G401 (cell line): ENCODE data around the gene MDC1. TPM values are rescaled to one million over a fixed set of nuclear protein-coding genes. Genes with fewer than 3 reads are reported as not detected.

ENCODE experiments used
- DNase-seq: peaks from one replicate; pipeline ENCODE4 v3.0.0-alpha.2; 2015; ENCODE audit warnings: low spot score
- in situ Hi-C: cut with HindIII; loops from 2 replicates; pipeline ENCODE4 v1.10.0; 2016; ENCODE audit warnings: low sequenced_read_pairs, mixed read lengths
- total RNA-seq: library from RNA; depleted of rRNA; stranded (reverse); fragments of >200 nt; shearing (Covaris generic); gene quantifications from 2 replicates; pipeline ENCODE4 v1.2.3, GENCODE V29; 2014

Gene MDC1
- total RNA-seq, 1 experiment from 2014 or later = 14.3 TPM

DNA sequence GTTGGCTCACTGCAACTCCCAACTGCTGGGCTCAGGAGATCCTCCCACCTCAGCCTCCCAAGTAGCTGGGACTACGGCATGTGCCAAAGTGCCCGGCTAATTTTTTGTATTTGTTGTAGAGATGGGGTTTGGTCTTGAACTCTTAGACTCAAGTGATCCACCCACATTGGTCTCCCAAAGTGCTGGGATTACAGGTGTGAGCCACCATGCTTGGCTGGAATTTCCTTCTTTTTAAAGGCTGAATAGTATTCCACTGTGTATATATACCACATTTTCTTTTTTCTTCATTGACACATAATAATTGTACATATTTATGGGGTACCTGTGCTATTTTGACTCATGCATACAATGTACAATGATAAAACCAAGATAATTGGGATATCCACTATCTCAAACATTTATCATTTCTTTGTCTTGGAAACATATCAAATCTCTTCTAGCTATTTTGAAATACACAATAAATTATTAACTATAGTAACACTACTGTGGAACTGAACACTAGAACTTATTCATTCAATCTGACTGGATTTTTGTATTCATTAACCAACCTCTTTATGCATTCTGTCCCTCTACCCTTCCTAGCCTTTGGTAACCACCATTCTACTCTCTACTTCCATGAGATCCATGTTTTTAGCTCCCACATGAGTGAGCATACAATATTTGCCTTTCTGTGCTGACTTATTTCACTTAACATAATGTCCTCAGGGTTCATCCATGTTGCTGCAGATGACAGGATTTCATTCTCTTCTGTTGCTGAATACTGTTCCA is 7.8 kb downstream of the MDC1 start:
- in situ Hi-C loops = no loop called here
- DNase-seq = no peak

DNA sequence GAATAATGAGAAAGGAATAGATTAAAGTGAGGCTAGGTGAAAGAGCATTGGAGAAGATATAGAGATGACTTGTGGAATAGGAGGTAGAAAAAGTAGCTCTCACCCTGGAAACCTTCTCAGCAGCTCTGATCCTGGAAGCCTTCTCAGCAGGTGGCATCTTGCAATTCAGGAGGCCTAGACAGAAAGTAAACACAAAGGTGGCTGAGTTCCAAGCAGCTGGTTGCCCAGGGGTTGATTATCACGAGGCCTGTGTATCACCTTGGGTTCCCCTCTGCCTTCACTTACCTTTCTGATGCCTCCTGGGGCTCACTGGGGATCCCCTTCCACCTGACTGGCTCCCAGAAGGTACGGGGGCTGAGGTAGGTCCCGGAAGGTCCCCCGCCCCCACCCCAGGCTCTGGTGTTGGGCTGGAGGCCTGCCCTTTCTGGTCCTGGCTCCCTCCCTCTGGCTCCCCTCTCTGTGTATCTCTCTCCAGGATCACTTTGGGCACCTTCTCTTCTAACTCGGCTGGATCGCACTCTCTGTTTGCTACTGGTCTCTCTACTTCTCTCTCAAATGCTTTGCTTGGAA is 9.7 kb downstream of the MDC1 start:
- no peak for DNase-seq
- in situ Hi-C loops = no loop called here

DNA sequence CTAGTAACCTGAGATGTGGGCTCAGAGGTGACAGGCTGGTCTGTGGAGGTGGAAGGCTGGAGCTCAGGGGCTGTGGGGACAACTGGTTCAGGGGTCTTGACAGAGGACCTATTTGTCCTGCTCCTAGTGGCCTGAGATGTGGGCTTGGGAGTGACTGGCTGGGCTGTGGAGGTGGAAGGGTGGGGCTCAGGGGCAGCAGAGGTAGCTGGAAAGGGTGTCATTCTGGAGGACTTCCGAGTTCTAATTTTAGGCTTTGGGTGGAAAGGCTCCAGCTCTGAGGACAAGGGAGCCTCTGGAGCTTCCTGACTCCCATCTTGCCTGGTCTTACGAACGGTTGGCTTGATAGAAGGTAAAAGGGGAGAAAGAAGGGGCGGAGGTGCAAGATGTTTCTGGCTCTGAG is 11.5 kb downstream of the MDC1 start:
- DNase-seq = no peak
- in situ Hi-C loops = no loop called here

DNA sequence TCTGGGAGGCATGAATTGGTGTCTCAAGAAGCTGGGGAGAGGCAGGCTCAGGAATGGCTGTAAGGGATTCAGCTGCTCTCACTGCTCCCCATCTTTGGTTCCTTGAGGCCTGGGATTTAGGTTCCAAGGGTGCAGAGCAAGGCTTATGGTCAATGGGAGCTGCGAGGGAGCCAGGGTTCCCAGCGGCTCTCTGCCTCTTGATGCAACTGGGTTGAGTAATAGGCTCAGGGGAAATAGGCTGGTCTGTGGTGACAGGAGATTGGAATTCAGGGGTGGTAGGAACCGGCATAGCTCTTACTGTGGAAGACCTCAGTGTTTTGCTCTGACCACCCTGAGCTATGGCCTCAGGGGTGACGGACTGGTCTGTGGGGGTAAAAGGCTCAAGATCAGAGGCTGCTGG is 13.3 kb downstream of the MDC1 start:
- in situ Hi-C loops = no loop called here
- DNase-seq = no peak

DNA sequence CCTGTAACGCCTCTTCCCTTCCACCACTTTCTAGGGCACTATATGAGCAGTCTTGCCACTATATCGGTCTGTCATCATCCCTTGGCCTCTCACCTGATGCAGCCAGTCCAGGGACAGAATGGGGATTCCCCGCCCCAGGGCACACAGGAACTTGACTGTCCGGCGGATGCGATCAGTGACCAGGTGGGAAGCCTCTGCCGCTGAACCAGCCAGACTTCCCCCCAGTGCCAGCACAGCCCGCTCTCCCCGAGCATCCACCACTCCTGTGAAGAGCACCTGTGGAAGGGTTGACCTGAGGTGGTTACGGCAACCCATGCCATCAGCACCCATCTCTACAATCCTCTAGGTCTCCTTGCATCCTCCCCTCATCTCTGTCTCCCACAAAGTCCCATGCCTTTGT is 14.1 kb downstream of the MDC1 start:
- no peak for DNase-seq
- in situ Hi-C loops = no loop called here

DNA sequence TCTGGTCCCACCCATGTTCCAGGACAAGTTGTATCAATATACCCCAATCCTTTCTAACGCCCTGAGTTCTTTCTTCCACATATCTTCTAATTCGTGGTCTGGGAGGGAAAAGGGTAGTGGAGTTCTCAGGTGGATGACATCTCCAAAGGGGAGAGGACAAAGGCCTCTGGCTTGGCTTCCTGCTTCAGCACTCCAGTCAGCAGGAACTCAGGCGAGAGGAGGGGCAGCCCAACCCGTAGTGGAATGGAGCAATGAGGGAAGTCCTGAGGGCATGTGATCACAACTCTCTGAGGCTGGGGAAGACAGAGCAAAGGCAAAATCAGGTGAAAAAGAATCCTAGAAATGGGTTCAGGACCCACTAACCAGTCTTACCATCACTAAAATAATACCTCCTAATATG is 16.7 kb downstream of the MDC1 start:
- in situ Hi-C loops = no loop called here
- no peak for DNase-seq

DNA sequence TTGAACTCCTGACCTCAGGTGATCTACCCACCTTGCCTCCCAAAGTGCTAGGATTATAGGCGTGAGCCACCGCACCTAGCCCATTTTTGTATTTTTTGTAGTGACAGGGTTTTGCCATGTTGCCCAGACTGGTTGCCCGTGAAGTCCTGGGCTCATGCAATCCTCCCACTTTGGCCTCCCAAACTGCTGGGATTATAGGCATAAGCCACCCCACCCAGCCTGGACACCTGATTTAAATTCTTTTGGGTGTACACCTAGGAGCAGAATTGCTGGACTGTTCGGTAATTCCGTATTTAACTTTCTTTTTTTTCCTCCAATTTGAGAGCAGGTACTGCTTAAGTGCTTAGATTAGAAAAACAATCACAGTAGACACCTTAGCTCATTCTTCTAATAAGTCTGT is 20.6 kb downstream of the MDC1 start:
- in situ Hi-C loops = no loop called here
- no peak for DNase-seq

DNA sequence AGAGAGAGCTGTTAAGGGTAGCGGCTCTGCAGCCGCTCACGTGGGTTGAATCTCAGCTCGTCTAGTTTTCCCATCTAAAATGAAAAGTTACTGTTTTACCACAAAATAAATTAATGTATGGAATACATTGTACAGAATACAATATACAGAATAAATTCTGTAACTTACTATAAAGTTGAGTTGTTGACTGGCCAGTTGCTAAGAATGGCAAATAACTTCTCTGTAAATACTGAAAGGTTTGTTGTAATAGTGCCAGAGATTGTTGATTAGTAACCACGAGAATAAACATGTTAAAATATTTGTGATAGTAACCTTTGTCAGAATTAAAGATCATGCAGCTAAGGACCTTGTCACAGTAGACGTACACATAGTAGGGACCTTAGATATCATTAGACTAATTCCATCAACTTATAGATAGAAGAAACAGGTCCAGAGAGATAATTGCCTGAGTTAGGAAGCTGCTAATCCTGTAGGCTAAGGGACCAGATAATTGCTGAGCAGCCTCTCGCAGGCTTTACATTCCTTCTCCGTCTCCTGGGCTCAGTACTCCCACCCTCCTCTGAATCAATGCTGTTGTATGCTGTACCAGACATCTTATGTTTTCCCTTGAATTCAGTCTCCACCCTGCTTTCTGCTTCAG is 25.8 kb downstream of the MDC1 start:
- in situ Hi-C loops = no loop called here
- DNase-seq = peak; percentile 17

DNA sequence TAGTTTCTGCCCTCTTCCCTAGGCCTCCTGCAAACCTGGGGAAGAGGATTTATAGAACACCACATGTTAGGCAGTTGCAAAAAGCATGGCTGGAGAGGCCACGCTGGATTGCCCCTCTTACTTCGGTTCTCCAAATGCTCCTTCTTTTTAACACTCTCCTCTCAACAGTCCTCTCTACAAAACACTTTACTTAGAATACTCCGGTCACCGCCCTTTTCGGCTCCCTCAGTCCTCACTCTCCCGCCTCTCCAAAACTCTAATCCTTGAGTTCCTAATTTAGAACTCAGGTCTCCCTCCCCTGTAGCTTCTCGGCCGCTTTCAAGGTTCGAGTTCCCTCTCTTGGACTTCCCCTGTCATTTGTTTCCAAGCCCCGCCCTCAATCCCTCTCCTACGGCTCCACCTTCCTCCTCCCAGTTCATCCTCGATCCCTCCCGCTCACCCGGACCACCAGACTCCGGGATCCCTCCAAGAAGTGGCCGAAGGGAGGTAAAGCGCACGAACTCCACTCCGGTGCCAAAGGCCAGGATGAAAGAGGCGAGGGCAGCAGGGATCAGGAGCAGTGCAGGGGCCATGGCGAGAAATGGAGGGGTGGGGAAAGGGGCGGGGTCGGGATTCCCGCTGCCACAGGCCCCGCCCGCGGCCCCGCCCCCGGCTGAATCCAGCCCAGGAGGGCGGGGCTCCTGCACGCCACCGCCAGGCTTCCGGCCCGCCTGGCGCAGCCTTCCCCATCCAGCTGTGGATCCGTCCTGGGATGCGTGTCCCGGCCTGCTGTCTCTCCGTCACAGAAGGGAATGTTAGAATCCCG is 26.5 kb downstream of the MDC1 start, which contains the start of gene NRM:
Gene NRM (minus strand): TSS at position 582 of the 805 bp plus-strand sequence. CDS start 10 bp downstream, at position 572.
- peak; percentile 84 for DNase-seq
- in situ Hi-C loops = no loop called here

DNA sequence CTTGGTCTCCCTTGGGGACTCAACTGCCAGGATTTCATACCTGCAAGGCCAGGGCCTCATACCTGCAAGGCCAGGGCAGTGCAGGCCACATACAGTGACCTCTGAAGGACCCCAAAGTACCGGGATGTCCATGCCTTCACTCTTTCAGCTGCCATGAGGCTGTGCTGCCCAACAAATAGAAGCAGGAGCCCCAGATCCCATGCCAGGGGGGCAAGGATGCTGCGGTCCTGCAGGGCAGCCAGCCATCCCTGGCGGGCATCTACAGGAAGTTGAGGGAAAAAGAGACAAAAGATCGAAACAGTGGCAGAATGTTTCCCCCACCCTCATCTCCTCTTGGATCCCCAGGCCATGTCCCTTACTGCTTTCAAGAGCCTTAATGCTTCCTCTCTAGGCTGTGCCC is 27.1 kb downstream of the MDC1 start:
- DNase-seq = no peak
- in situ Hi-C loops = no loop called here

DNA sequence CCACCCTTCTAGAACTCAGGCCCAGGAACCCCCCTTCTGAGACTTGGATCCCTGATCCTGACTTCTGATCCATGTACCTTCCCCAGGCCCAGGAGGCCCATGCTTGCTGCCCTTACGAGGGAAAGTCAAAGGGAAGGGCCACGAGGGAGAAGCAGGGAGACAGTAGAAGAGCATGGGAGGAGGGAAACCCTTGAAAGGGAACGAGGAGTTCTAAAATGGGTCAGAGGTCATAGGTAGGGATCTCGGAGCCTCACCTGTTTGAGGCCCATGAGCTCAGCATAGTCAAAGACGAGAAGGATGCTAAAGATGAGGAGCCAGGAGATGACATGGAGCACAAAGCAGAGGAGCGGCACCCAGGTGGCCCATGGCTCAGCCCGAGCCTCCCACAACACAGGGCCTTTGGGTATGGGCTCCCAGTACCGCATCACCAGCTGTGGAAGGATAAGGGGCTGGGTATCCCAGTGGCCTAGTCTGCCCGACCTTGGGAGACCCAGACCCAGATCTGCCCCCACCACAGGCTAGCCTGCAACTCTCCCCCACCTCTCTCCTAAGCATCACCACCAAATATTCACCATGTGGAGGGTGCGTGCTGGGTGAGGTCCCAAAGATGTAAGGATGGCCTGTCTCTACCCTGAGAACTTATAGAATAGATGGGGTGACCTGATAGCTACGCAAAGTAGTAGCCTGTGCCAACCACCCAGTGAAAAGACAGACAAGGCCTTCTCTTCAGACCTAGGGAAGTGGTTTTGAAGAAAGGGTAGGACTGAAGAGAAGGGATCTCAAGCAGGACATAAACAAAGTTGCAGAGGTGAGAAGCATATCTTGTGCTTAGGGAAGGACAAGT is 27.8 kb downstream of the MDC1 start:
- in situ Hi-C loops = no loop called here

DNA sequence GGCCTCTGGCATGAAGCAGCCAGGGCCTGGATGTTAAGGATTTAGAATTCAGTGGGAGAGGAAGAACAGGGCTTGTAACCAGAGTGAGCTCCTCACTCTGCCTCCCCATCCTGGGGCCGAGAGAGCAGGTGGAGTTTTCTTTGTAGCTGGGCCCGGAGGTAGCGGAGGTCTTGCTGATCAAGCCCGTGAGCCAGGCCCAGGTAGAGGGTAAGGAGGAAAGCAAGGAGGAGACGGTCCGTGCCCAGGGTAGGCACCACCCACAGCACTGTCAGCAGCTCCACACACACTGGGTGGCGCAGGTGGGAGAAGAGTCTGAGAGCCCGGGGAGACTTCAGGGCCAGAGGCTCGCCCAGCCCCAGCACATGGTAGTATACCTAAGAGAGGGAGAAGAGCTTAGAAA is 28.5 kb downstream of the MDC1 start:
- in situ Hi-C loops = no loop called here
- no peak for DNase-seq

More for the DNA sequence above, 27.8 kb downstream of the MDC1 start:
- no peak for DNase-seq

DNA sequence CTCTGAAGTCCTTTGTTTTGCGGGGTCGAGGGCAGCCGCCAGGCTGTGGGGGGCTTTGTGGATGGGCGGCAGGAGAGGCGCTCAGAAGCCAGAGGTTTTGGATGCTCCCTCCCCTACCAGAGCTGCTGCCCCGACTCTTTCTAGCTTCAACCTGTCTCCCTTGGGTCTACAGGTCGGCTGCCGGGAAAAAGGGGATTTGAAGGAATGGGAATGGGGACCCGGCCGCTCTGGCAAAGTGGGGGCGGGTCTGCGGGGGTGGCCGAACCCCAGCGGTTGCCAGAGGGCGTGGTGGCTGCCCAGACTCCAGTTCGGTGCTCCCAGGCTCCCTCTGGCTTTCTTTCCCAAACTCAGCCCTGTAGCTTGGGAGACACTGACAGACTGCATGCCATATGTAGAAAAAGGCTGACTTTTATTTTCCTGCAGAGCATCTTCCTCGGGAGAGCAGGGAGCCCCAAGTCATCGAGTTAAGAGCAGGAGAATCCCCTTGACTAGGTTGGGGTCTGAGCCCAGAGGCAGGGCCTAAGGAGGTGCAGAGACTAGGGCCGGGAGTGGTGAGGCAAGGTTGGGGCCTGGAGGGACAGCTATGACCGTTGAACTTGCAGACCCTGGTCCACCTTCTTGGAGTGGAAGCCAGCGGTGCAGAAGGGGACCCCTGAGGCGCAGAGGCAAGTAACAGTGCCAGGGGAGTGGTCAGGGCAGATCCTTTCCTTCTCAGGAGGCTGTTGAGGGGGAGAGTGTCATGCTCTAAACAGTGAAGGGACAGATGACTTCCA is 29.2 kb downstream of the MDC1 start:
- in situ Hi-C loops = no loop called here
- peak; percentile 33 for DNase-seq

DNA sequence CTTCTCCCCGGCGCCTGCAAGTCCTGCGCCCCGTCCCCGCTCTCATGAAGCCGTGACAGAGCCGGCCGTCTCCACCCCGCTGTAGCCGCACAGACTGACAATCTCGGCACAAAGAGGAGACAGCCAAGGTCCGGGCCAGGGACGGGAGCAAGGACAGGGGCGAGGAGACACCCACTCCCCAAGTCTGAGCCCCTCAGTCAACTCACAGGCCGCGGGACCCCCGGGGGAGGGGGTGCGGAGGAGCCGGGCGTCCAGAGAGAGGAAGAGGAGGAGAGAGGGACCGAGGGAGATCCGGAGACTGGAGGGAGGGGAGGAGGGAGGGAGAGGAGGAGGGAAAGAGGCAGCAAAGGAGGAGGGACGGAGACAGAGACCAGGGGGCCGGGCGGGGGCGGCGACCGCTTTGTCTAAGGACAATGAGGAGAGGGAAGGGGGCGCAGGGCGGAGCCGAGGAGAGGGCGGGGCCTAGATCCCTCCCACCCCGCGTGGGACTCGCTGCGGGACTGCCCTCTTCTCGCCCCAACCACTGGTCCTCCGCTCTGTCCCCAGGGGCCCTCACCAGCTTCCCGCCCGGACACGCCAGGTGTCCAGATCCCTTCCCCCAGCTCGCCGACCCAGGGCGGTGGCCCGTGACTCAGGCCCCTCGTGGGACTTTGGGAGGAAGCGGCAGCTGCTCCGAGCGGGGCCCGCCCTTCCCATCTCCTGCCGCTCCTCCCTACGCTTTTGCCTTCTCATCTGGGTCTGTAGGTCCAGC is 30.0 kb downstream of the MDC1 start:
- peak; percentile 63 for DNase-seq
- in situ Hi-C loops = no loop called here

DNA sequence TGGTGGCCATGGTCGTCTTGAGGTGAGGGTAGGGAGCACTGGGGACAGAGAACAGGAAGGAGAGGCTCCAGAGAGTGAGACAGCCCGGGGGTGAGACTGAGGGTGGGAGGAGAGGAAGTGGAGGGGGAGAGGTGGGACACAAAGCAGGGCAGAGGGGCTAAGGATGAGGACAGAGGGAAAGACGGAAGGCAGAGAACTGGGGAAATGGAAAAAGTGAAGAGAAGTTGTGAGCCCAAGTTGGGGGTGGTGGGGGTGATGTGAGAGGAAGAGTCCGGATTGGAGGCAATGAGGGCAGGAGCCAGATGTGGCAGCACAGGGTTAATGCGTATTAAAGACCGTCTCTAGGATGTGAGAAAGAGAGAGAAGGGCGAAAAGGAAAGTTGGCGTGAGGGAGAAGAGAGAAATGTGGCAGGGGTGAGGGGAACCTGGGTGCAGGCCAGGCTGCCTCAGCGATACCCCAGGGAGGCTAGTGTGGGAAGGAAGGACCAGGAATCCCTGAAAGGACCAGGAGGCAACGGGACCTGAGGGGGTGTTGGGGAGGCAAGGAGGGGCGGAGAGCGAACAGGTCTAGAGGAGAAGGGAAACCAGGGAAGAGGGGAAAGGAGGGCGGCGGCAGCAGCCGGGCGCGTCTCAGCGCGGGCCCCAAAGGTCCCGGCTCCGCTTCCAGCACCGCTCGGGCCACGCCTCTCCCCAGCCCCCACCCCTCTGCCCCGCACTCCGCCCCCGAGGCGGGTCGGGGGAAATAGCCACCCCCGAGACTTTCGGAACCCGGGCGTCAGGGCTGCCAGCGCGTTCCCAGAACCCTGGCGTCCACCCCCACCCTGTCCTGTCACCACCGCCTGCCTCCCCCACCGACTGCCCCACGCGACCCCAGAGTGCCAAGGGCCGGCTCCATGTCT is 30.8 kb downstream of the MDC1 start, which contains the start of gene PPP1R18:
Gene PPP1R18 (minus strand): TSS at position 637 of the 899 bp plus-strand sequence. CDS start 627 bp downstream, at position 10.
- in situ Hi-C loops = no loop called here
- DNase-seq = peak; percentile 26
